Activated CD4-positive, alpha-beta T cell treated with anti-CD3 and anti-CD28 coated beads for 1 hour (primary cell): ENCODE data around the gene GPC5.

Source experiments
- DNase-seq: peaks from one replicate; pipeline ENCODE4 v3.0.0-alpha.2; 2020

GPC5 gene

DNA sequence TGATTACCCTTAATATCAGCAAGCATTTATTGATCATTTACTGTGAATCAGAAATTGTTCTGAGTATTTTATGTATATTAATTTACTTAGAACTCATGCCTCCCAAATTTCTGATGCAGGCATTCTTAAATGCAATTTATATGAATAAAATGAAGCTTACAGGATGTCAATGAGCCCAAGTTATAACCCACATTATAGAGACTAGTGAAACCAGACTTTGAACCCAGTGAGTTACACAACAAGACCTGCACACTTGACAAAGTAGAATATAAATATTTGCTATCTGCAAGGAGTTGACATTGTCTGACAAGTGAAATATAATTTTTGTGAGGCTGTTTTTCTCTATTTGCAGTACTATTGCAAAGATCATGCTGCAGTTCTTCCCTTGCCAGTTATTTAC lies 656.0 kb downstream of the GPC5 start:
- no peak for DNase-seq

DNA sequence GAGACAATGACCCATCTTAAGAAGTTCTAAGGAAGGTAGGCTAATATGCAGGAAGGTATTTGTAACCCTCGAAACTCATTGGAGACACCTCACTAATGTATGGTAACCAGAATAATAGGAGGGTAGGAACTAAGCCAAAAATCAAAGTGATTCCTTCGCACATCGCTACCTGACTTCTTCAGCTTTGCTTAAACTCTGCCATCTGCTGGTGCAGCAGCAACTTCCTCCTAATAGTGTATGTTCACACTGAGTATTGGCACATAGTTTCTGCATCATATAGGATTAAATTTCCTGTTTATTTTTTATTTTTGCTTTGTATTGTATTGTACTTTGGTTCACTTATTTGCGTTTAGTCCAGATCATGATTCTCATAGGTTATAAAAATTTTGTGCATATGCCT lies 676.2 kb downstream of the GPC5 start:
- DNase-seq = no peak

DNA sequence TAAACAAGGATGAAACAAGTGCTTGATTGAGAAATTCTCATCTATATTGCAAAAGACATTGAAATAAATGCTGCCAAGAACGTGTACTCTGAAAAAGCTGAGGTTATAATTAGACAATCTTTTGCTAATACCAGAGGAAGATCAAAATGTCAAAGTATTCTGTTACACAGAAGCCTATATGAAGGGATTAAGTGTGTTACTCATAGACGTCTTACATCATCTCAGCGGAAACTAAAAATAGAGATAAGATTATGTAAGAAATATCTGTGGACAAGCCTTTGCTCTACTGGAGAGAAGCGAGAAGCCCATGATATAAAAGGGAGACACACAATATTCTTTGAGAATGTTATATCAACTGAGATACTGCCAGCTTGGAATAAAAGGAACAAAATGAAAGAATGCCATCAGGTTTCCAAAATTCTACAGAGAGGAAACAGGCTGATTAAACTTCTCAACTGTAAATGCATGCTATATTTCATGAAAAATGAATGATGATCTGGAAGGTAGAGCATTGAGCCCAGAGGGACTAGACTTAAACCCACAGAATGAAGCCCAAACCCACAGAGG lies 699.0 kb downstream of the GPC5 start:
- DNase-seq = no peak

DNA sequence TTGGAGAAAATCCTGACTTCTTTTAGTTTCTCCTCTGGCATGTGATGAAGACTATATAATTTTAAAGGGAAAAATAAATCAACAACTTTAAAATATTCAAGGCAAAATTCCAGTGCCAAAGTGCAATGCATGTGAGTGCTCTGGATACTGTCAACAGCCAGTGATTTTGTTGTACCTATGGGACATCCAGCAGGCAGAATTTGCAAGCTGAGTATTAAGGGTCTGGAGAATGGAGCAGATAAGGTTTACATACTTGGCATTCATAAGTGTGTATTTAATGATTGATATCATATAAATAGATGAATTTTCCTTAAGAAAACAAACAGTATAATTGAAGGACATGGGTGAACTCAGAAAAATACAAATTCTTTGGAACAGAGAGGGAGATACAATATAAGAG lies 703.4 kb downstream of the GPC5 start:
- no peak for DNase-seq

DNA sequence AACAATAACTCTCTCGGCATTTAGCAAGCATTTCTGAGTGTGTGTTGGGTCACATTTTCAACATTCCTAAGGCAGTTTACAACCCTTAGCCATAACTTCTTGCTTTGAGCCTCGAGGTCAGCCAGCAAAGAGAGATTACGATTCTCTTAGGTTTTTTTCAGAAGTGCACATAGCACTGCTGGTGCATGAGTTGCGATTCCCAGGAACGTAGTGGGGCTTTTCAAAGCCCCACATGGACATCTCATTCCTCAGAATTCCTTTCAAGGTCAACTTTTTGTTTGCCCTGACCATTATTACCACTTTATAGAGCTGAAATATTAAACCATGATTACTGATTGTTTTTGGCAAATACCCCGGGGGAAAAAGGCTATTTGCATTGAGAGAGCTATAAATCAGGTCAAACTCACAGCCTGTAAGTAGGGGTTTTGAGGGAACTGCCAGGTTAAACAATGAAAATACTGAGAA lies 705.3 kb downstream of the GPC5 start:
- no peak for DNase-seq

DNA sequence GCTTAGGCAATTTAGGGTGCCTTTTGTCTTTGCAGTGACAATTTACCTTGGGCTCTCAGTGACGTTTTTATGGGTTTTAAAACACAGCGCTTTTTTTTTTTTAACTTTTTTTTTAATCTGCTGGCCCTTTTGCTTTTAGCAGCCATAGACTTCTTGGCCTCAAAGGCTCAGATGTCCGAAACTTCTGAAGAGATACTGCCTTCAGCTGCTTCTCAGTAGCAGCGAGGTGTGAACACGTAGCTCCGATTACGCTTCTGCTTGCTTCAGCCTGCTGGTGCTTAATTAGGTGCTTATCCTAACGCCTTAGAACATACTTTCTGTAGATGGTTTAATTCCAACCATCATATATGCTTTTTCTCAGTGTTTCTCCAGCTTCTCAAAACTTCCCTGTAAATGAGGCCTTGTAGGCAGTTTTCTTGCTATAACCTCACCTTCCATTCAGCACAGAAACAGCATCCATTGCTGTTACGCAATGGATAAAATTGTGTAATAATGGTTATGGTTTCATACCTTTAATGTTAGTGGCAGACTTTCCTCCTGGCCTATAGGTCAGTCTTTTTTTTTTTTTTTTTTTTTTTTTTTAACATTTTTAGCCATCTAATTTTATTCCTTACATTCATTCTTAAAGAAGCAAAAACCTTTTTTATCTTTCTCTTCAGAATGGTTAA lies 723.9 kb downstream of the GPC5 start:
- no peak for DNase-seq

DNA sequence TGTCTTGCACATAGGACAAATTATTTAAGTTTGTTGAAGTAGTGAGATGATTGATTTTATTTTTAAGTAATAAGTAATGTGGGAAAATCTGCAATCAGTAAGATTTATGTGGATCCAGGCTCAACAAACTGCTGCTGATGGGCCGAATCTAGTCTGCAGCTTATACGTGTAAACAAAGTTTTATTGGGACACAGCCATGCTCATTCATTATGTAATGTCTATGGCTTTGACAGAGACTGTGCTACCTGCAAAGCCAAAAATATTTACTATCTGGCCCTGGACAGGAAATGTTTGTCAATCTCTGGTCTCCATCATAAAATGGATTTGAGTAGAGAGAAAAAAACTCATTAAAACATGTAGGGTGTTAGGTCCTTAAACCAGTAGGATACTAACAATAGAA lies 728.0 kb downstream of the GPC5 start:
- no peak for DNase-seq

DNA sequence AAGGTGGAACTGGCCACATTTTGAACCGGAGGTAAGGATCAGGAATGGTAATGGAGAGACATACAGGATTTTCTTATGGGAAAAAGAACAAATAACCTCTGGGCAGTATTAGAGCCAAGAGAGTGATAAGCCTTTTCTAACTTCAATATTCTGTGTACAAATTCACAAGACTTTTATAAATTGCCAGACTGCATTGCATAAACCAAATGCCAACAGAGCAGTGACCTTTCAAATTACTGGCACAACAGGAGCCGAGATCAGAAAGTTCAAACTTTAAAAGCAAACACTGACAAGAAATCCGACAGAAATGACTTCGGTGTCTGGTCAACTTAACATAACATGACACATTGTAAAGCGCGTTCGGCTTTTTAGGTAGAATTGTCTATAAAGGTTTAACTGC lies 737.1 kb downstream of the GPC5 start:
- DNase-seq = no peak

DNA sequence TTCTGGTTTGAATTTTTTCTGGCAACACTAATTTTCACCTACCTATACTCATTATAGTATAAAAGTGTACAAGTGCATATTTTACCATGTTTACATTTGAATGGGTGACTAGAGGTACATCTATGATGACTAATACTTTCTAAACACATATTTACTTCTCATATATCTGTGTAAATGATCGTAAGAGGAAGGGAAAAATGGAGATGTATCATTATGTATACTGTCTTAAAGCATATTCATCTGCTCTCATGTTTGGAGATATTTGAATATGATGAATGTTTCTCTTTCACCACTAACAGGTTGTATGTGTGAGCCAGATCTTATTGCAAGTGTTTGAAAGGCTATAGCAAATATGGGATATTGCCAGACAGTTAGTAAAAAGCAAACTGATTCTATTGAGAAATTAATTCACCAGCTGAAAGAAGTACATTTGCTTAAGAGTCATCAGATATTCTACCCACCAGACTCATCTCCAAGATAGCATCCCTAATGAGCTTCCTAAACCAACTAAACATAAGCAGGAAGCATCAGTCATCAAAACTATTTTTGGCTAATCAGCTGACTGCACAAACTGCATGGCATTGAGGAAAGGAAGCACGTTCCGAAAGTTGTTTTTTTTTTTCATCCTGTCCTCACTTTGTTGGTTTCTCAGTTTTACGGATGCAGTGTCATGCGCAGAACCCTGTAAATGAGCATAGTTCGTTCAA lies 738.2 kb downstream of the GPC5 start:
- DNase-seq = no peak

DNA sequence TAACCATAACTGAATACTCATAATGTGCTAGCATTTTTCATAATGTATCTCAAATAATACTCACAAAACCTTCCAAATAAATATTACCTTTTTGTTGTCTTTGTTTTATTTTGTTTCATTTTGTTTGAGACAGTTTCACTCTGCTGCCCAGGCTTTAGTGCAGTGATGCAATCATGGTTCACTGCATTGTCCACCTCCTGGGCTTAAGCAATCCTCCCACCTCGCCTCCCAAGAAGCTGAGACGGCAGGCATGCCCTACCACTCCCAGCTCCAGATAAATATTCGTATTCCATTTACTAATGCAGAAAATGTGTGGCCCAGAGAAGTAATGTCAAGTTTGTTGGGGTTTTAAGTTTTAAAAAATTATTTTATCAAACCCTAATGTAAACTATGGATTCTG lies 739.1 kb downstream of the GPC5 start:
- no peak for DNase-seq

DNA sequence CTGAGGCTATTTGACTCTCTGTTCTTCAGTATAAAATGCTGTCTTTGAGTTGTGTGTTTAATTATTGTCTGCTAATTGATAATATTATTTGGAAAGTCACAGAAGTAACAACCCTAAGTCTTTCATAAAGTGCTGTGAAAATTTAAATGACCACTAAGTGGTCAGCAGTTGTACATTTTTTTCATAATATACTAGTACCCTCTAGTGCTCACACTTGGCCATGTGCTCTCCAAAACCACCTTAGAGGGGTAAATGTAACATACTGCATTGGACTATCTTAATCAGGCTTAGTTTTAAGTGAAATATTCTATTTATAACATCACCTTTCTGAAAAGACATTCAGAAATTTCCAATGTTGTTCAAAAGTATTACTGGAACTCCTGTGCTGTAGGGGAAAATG lies 745.3 kb downstream of the GPC5 start:
- DNase-seq = no peak

DNA sequence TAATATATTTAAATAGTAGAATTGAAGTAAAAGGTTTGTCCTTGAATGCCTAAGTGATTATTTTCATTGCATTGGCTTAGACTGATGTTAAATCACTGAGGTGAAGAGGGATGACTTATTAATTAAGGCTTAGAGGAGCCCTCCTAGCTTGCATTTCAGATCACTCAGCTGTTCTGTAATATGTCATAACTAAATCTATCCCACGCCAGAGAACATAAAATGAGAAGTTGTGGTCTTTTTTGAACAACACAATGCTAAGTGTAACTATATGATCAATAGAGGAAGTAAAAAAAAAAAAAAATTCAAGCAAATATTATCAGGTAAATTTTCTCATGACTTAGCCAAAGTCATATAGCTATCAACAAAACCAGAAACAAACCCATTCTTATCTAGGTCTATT lies 752.2 kb downstream of the GPC5 start:
- no peak for DNase-seq

DNA sequence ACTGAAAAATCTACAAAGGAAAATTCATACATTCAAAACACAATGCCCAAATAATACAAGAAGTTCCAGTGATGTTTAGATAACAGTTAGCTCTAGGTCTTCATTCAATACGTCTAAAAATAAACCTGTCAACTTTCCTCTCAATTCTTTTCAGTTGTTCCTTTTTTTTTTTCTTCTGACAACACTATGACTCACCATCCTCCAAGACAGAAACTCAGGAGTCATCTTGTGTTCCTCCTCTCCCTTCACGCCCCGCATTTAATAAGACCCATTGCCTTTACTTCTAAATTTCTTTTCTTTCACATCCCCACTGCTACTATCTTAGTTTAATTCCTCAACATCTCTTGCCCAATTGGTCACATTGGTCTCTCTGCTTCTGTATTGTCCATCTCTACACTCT lies 759.9 kb downstream of the GPC5 start:
- DNase-seq = no peak

DNA sequence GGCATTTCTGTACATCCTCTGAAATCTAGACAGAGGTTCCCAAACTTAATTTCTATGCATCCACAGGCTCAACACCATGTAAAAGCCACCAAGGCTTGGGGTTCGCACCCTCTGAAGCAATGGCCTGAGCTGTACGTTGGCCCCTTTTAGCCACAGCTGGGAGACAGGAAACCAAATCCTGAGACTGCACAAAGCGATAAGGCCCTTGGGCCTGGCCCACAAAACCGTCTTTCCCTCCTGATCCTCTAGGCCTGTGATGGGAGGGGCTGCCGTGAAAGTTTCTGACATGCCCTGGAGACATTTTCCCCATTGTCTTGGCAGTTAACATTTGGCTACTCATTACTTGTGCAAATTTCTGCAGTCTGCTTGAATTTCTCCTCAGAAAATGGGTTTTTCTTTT lies 766.4 kb downstream of the GPC5 start:
- no peak for DNase-seq

DNA sequence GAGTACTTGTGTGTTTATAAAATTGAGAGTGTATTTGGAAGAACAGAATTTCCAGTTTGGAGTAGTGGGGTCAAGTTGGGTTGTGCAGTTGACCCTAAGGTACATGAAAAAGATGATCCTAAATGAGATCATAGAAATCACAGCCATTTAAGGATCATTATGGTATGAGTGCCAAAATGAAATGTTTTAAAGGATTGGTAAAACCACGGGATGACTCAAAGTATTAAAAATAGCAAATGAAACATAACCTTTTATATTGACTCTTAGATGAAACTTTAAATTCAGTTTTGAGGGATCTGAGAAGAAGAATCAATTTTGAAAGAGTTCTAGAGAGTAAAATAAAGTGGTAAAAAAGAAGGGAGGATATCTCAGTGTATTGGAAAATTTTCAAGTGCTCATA lies 773.8 kb downstream of the GPC5 start:
- no peak for DNase-seq

DNA sequence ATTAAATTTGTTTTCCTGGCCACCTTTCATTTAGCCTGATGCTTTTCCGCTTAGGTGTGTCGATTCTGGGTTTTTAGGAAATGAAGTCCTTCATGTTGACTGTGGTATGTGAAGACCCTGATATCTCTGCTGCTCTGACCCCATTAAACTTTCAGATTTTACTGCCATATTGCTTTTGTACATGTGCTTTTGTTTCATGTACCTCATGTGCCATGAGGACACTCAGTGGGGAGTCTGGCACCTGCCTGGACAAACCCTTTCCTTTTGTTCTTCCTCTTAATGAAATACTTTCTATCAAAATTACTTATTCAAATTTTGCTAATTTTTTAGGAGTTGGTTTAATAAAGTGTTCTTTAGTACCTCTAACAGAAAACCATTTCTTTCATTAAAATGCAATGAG lies 774.8 kb downstream of the GPC5 start:
- no peak for DNase-seq

DNA sequence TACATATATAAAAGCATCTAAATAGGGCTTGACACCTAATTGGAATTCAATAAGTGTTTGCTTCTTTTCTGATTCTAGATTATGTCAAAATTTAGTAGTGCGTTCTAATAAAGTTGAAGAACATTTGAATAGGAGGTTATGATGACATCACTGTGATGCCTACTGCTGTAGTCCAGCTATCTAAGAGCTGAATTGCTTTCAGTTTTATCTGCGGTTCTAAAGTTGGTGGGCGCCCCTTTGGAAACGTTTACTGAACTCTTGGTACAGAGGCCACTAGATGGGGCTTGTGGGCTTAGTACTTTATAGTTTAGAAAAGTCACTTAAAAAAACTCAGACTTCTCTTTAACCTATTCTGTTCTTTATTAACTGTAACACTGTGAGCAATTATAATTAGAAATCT lies 776.9 kb downstream of the GPC5 start:
- no peak for DNase-seq

DNA sequence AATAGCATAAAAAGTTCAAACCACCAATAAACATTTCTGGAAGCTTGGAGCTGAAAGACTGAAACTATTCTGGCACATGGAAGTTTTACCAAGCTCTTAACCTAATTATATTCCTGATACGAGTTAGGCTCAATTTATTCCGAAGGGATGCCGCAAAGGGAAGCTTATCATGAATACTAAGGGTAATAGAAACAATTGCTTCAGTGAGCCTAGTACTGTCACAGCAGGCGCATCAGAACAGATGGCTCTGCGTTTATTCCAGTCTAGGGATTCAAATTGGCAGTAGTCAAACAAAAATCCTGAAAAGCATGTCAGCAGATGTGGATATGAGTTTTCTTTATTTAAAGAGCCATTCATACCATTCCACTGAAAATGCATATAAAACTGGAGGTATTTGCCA lies 779.5 kb downstream of the GPC5 start:
- no peak for DNase-seq

DNA sequence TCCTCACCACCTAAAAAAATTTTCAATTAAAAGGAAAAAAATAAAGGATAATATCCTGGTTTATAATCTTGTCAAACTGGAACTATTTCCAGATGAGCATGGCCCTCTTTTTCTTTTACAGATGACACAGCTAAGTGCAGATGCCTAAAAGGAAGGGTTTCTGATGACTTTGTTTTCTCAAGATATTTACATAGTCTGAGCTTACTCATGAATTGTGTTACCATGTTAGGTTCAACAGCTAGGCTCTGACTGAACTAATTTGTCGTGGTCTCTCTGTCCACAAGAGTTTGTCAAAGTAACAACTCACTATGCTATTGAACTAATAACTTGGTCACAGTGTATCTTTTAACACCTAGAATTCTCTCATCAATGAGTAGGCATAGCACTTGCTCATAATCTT lies 780.8 kb downstream of the GPC5 start:
- DNase-seq = no peak

DNA sequence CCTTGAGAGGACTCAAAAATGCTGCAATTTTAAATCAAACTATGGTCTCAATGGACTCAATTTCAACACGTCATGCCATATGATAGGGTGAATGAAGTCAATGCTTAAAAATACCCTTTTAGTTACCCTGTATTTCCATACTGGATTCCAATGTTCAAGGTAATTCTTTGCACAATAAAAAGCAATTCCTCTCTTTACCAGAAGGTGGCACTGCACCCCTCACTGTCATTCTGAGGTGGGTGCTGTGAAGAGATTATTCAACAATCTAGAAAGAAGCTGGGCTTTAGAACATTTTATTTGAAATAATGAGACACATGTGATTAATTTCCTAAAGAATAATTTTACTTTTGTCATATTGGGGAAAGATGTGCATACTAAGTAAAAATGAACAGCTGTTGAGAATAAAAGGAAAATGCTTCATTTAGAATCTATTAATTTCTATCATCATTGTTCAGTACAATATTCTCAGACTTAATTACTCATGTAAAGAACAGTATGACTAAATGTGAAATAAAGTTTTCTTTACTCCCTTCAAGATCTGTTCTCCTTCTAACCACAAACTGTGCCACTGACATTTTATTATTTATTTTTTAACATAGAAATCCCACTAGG lies 789.1 kb downstream of the GPC5 start:
- no peak for DNase-seq

DNA sequence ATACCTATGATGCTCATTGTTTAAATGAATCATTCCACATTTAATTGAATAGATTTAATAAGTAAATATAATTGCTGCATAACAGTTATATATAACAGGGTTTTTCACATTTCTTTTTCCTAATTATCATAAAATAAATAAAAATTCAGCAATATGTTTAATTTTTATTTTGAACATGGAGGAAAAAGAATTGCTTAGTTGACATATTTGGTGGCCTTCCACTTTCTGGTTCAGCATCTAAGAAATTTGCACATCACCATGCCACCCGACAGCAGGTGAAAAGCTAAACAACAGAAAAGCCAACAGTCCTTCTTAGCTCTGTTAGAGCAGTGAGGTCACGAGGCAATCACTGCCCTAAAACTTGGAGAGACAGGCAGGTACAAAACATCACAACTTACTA lies 790.2 kb downstream of the GPC5 start:
- DNase-seq = no peak

DNA sequence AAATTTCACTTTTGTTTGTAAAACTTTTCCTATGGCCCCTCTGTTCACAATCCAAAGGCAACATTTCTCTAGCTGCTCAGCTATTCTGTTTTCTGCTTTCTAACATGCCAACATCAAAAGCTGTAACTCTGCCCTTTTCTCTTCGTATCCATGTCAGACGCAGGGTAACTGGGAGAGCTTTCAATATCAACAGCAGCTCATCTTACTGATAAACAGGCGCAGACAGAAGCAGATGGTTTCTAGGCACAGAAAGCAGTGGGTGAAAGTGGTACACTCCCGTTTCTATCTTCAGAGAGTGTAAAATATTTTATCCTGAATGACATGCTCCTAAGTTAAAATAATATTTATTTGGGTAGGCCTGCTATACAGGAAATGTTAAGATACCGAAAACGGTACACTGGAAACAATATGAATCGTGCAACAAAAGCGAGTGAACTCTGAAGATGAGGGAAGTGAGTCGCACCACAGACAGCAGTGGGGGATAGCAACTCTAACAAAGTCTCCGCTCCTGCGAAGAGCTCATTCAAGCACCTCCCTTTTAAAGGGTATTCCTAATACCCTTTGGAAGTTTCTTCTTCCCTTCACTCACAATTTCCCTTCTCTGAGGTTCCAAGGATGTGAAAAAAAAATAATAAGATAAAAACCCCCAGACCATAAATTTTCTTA lies 798.3 kb downstream of the GPC5 start:
- DNase-seq = no peak

DNA sequence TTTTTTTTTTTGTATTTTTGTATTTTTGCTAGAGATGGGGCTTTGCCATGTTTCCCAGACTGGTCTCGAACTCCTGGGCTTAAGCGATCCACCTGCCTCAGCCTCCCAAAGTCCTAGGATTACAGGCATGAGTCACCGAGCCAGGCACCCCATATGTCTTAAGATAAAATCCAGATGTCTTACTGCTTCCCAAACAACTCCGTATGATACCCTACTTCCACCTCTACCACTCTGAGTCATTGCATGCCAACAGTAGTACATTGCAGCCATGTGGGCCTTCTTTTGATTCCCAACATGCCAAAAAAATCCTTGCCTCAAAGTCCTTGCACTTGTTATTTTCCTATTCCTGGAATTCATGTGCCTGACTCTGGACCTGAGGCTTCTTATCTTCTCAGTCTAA lies 799.2 kb downstream of the GPC5 start:
- no peak for DNase-seq

DNA sequence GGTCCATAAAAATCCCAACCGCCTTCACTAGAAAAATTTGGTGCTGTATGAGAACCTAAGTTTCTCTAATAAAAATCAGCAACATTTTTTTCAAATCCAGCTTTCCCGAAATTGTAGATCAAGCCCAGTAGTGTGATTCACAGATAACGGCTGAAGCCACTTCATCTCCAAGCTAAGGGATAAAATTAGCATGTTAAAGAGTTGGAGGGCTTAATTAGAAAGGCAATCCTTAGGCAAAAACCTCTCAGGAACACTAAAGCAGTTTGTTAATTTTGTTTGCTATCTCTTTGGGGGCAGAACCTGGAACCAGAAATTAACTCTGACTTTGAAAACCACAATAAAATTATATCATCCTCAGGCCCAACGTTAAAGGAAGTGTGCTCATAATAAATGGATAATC lies 820.2 kb downstream of the GPC5 start:
- no peak for DNase-seq
